Liver (tissue), 3 donors: ENCODE measurements around the gene ZNF880.

Experiments
- EGR1 ChIP-seq, 2 donors: IDR thresholded peaks; 2 replicates each; pipeline ENCODE4 v1.6.1; 2016 to 2018; ENCODE audit warnings: antibody characterized with exemption in 2 of 2, low read depth in 2 of 2
- FOXA1 ChIP-seq: IDR thresholded peaks from 2 replicates; pipeline ENCODE4 v1.6.1; 2016; ENCODE audit warnings: antibody characterized with exemption
- GABPA ChIP-seq, 2 donors: IDR thresholded peaks in 1 of 2; conservative IDR thresholded peaks in 1 of 2; 2 replicates each; pipeline ENCODE4 v1.6.1; 2016; ENCODE audit warnings: antibody characterized with exemption in 2 of 2, mild to moderate bottlenecking in 1 of 2, moderate library complexity in 1 of 2
- RAD21 ChIP-seq, 2 donors: IDR thresholded peaks; 2 replicates each; pipeline ENCODE4 v1.6.1; 2016; ENCODE audit warnings: antibody characterized with exemption in 2 of 2, mild to moderate bottlenecking in 2 of 2
- RXRA ChIP-seq, 2 donors: IDR thresholded peaks; 2 replicates each; pipeline ENCODE4 v1.6.1; 2017 to 2018; ENCODE audit warnings: antibody characterized with exemption in 2 of 2, mild to moderate bottlenecking in 1 of 2
- SP1 ChIP-seq: IDR thresholded peaks from 2 replicates; pipeline ENCODE4 v1.6.1; 2018; ENCODE audit warnings: antibody characterized with exemption, mild to moderate bottlenecking
- TAF1 ChIP-seq: conservative IDR thresholded peaks from 2 replicates; pipeline ENCODE4 v1.6.1; 2016; ENCODE audit warnings: antibody characterized with exemption, mild to moderate bottlenecking
- YY1 ChIP-seq: IDR thresholded peaks from 2 replicates; pipeline ENCODE4 v1.6.1; 2016; ENCODE audit warnings: antibody characterized with exemption, mild to moderate bottlenecking
- TF ChIP-seq, protein P1 (sequence below): fragments of 150-350 bp; IDR thresholded peaks from 2 replicates; pipeline ENCODE4 v1.5.1; 2017; ENCODE audit warnings: improper control_type of control experiment, low read depth, low read length; ENCODE audit not compliant: missing input control
- TF ChIP-seq, protein P2 (sequence below): IDR thresholded peaks from 2 replicates; pipeline ENCODE4 v1.6.1; 2016; ENCODE audit warnings: antibody characterized with exemption, mild to moderate bottlenecking
- TF ChIP-seq, protein P3 (sequence below): IDR thresholded peaks from 2 replicates; pipeline ENCODE4 v1.6.1; 2016; ENCODE audit warnings: antibody characterized with exemption
- TF ChIP-seq, protein P4 (sequence below): IDR thresholded peaks from 2 replicates; pipeline ENCODE4 v1.6.1; 2016; ENCODE audit warnings: antibody characterized with exemption
- TF ChIP-seq, protein P5 (sequence below): IDR thresholded peaks from 2 replicates; pipeline ENCODE4 v1.6.1; 2016; ENCODE audit warnings: antibody characterized with exemption
- donor health status: healthy.
- donor health status: healthy.

DNA sequence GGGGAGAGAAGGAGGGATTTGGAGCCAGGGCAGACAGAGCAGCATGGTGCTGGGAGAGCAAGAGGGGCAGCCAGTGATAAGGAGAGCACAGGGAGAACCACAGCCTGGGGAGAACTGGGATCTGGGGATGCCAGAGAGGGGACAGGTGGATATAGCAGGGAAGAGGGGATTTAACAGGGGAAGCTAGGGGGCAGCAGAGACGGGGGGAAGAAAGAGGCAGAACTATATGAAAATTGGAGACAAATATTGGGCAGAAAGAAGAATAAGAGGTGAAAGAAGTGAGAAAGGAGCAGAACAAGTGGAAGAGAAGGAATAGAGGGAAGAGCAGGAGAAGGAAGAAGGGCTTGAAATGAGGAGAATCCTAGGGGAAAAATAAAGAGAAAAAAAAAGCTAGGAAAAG is 21.4 kb downstream of the ZNF880 start:
- TF ChIP-seq, protein P1, sequence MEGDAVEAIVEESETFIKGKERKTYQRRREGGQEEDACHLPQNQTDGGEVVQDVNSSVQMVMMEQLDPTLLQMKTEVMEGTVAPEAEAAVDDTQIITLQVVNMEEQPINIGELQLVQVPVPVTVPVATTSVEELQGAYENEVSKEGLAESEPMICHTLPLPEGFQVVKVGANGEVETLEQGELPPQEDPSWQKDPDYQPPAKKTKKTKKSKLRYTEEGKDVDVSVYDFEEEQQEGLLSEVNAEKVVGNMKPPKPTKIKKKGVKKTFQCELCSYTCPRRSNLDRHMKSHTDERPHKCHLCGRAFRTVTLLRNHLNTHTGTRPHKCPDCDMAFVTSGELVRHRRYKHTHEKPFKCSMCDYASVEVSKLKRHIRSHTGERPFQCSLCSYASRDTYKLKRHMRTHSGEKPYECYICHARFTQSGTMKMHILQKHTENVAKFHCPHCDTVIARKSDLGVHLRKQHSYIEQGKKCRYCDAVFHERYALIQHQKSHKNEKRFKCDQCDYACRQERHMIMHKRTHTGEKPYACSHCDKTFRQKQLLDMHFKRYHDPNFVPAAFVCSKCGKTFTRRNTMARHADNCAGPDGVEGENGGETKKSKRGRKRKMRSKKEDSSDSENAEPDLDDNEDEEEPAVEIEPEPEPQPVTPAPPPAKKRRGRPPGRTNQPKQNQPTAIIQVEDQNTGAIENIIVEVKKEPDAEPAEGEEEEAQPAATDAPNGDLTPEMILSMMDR = no peak
- TF ChIP-seq RAD21 (IDR thresholded peaks at IDR 0.05) (no peak), RXRA (IDR thresholded peaks at IDR 0.05) (no peak), YY1 (no peak), TAF1 (no peak), GABPA (IDR thresholded peaks at IDR 0.05 in 1 of 2, conservative IDR thresholded peaks at IDR 0.05 in 1 of 2) (no peak), EGR1 (IDR thresholded peaks at IDR 0.05; ENCODE audit: low read depth in 2 of 2) (no peak), FOXA1 (no peak), SP1 (no peak)
- TF ChIP-seq, protein P2, sequence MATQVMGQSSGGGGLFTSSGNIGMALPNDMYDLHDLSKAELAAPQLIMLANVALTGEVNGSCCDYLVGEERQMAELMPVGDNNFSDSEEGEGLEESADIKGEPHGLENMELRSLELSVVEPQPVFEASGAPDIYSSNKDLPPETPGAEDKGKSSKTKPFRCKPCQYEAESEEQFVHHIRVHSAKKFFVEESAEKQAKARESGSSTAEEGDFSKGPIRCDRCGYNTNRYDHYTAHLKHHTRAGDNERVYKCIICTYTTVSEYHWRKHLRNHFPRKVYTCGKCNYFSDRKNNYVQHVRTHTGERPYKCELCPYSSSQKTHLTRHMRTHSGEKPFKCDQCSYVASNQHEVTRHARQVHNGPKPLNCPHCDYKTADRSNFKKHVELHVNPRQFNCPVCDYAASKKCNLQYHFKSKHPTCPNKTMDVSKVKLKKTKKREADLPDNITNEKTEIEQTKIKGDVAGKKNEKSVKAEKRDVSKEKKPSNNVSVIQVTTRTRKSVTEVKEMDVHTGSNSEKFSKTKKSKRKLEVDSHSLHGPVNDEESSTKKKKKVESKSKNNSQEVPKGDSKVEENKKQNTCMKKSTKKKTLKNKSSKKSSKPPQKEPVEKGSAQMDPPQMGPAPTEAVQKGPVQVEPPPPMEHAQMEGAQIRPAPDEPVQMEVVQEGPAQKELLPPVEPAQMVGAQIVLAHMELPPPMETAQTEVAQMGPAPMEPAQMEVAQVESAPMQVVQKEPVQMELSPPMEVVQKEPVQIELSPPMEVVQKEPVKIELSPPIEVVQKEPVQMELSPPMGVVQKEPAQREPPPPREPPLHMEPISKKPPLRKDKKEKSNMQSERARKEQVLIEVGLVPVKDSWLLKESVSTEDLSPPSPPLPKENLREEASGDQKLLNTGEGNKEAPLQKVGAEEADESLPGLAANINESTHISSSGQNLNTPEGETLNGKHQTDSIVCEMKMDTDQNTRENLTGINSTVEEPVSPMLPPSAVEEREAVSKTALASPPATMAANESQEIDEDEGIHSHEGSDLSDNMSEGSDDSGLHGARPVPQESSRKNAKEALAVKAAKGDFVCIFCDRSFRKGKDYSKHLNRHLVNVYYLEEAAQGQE = no peak
- TF ChIP-seq, protein P3, sequence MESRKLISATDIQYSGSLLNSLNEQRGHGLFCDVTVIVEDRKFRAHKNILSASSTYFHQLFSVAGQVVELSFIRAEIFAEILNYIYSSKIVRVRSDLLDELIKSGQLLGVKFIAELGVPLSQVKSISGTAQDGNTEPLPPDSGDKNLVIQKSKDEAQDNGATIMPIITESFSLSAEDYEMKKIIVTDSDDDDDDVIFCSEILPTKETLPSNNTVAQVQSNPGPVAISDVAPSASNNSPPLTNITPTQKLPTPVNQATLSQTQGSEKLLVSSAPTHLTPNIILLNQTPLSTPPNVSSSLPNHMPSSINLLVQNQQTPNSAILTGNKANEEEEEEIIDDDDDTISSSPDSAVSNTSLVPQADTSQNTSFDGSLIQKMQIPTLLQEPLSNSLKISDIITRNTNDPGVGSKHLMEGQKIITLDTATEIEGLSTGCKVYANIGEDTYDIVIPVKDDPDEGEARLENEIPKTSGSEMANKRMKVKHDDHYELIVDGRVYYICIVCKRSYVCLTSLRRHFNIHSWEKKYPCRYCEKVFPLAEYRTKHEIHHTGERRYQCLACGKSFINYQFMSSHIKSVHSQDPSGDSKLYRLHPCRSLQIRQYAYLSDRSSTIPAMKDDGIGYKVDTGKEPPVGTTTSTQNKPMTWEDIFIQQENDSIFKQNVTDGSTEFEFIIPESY = no peak
- TF ChIP-seq, protein P4, sequence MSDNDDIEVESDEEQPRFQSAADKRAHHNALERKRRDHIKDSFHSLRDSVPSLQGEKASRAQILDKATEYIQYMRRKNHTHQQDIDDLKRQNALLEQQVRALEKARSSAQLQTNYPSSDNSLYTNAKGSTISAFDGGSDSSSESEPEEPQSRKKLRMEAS = no peak
- TF ChIP-seq, protein P5, sequence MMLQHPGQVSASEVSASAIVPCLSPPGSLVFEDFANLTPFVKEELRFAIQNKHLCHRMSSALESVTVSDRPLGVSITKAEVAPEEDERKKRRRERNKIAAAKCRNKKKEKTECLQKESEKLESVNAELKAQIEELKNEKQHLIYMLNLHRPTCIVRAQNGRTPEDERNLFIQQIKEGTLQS = no peak
